Measurements from ENCODE around the gene SMARCD1. TPM values are rescaled to one million over a fixed set of nuclear protein-coding genes. Genes with fewer than 3 reads are reported as not detected.
A peak's percentile ranks its signal among the peaks of the same experiment; 100 is the strongest.
"Not testable (repeated sequence)": the region's sequence is repeated elsewhere in the genome, so short reads cannot be mapped to it uniquely, and the experiment has no call there.

Gene SMARCD1
- total RNA-seq, 4 donors from 2014 or later, result 4.1 to 54.6 (median 39.6) TPM

DNA sequence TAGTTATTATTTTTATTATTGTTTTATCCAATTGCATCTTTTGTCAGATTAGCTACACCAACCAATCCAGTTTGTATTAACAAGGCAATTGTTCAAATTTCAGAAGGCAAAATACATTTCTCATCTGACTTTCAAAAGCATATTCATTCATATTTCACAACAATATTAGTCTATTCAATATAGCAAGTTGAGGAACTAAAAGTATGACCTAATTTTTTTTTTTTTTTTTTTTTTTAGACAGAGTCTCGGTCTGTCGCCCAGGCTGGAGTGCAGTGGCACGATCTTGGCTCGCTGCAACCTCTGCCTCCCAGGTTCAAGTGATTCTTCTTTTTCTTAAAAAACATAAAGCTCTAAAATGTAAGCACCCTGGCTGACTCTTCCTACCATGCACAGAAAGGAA, 44.1 kb downstream of the SMARCD1 start:
- Histone ChIP-seq H3K9me3 (no peaks in the 10 kb centered on the region), H3K36me3 (no peaks in the 10 kb centered on the region), H3K27me3 (no peaks in the 10 kb centered on the region), H3K4me3 (no peak overlapping the region), H3K4me1 (no peaks in the 10 kb centered on the region), H3K27ac (no peak overlapping the region)
- TF ChIP-seq, protein P1, sequence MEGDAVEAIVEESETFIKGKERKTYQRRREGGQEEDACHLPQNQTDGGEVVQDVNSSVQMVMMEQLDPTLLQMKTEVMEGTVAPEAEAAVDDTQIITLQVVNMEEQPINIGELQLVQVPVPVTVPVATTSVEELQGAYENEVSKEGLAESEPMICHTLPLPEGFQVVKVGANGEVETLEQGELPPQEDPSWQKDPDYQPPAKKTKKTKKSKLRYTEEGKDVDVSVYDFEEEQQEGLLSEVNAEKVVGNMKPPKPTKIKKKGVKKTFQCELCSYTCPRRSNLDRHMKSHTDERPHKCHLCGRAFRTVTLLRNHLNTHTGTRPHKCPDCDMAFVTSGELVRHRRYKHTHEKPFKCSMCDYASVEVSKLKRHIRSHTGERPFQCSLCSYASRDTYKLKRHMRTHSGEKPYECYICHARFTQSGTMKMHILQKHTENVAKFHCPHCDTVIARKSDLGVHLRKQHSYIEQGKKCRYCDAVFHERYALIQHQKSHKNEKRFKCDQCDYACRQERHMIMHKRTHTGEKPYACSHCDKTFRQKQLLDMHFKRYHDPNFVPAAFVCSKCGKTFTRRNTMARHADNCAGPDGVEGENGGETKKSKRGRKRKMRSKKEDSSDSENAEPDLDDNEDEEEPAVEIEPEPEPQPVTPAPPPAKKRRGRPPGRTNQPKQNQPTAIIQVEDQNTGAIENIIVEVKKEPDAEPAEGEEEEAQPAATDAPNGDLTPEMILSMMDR (IDR thresholded peaks at IDR 0.05), result no peak
- no peak for TF ChIP-seq POLR2A (IDR thresholded peaks at IDR 0.05)
- intact Hi-C loops (cut with DNase I; ENCODE audit: low total_unique reads), result no loop called here
- DNase-seq, result no peak

DNA sequence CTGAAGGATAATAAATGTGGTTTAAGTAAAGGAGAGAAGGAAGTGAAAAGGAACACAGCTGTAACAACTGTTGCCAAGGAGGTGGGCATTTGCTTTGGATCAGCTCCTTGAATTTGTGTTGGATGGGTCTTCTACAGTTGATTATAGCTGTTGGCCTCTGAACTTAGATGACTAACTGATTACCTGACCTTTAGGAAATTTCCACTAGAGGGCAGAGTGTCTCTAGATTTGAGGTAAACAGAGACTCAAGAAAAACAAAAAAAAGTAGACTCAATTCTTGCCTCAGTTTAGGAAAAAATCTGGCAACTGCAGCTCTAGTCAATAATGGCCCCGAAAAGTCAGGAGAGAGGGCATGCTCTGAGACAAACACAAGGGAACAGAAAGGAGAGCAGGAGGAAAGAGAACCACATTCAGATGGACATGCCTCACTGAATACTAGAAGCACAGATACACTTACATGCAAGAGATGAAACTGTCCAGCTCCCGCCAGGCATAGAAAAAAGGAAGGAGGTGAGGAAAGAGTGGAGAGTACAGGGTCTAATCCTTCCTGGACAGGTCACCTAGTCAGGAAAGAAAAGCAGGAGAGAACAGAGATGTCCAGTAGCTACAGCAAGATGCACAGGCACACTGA, 47.5 kb downstream of the SMARCD1 start:
- Histone ChIP-seq H3K4me3 (no peak overlapping the region), H3K36me3 (no peaks in the 10 kb centered on the region), H3K4me1 (no peaks in the 10 kb centered on the region), H3K9me3 (no peaks in the 10 kb centered on the region), H3K27ac (no peak overlapping the region), H3K27me3 (no peaks in the 10 kb centered on the region)
- intact Hi-C loops (cut with DNase I; ENCODE audit: low total_unique reads), result no loop called here
- TF ChIP-seq, protein P1 (IDR thresholded peaks at IDR 0.05), result peak in 2 of 4 experiments; percentile 31 to 47
- no peak for TF ChIP-seq POLR2A (IDR thresholded peaks at IDR 0.05)
- DNase-seq, result no peak

DNA sequence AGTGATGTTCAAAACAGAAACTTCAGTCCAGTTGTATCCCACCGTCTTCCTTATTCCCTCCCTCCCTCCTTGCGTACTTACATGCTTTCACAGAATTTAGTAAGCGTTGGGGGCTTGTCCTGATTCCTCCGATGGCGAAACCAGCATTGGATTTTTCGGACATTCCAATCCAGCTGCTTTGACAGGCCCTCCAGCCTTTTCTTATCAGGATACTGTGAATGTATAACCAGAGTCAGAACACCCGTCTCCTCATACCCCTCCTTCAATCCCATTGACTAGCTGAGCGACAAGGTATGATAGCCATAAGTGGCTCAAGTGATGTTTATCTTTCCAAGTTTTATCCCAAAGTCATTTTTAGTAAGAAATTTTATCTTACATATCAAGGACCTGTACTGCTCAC, 57.9 kb downstream of the SMARCD1 start:
- DNase-seq, result no peak
- Histone ChIP-seq H3K27ac (no peak overlapping the region), H3K4me3 (no peak overlapping the region), H3K4me1 (no peaks in the 10 kb centered on the region), H3K9me3 (no peaks in the 10 kb centered on the region), H3K36me3 (no peaks in the 10 kb centered on the region), H3K27me3 (no peaks in the 10 kb centered on the region)
- intact Hi-C loops (cut with DNase I; ENCODE audit: low total_unique reads), result no loop called here
- TF ChIP-seq POLR2A (IDR thresholded peaks at IDR 0.05), result no peak
- TF ChIP-seq, protein P1 (IDR thresholded peaks at IDR 0.05), result no peak

DNA sequence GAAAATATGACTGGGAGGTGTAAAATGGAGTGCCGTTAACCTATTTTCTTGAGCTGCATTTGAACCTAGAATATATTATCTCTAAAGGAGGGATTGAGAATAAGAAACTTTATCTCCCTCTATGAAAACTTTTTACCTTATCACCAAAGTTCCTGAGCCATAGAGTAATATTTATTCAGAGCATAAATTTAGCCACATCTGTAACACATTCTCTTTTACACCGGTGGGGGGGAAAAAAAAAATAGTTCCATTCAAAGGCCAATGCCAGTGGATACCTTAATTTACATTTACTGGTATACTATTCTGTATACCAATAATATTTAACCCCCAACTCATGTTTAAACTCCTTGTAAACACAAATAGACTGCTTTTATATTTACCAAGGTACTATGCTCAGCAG, 60.3 kb downstream of the SMARCD1 start:
- Histone ChIP-seq H3K4me3 (no peak overlapping the region), H3K4me1 (no peaks in the 10 kb centered on the region), H3K27me3 (no peaks in the 10 kb centered on the region), H3K9me3 (no peaks in the 10 kb centered on the region), H3K27ac (no peak overlapping the region), H3K36me3 (no peaks in the 10 kb centered on the region)
- DNase-seq, result no peak
- intact Hi-C loops (cut with DNase I; ENCODE audit: low total_unique reads), result no loop called here
- TF ChIP-seq POLR2A (IDR thresholded peaks at IDR 0.05), result no peak

DNA sequence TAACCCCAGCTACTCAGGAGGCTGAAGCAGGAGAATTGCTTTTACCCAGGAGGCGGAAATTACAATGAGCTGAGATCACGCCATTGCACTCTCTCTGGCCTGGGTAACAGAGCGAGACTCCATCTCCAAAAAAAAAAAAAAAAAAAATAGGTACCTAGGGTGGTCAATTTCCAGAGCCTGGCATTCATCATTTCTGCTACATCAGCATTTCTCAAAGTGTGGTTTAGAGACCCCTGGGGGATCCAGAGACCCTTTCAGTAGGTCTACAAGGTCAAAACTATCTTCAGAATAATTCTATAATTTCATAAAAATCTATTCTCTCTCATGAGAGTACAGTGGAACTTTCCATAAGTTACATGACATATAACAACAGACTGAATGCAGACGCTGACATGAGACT, 62.1 kb downstream of the SMARCD1 start:
- Histone ChIP-seq H3K27me3 (no peaks in the 10 kb centered on the region), H3K4me3 (no peak overlapping the region), H3K4me1 (no peaks in the 10 kb centered on the region), H3K27ac (no peak overlapping the region), H3K36me3 (no peaks in the 10 kb centered on the region), H3K9me3 (no peaks in the 10 kb centered on the region)
- TF ChIP-seq POLR2A (IDR thresholded peaks at IDR 0.05), result no peak
- TF ChIP-seq, protein P1 (IDR thresholded peaks at IDR 0.05), result no peak
- DNase-seq, result no peak
- intact Hi-C loops (cut with DNase I; ENCODE audit: low total_unique reads), result no loop called here

DNA sequence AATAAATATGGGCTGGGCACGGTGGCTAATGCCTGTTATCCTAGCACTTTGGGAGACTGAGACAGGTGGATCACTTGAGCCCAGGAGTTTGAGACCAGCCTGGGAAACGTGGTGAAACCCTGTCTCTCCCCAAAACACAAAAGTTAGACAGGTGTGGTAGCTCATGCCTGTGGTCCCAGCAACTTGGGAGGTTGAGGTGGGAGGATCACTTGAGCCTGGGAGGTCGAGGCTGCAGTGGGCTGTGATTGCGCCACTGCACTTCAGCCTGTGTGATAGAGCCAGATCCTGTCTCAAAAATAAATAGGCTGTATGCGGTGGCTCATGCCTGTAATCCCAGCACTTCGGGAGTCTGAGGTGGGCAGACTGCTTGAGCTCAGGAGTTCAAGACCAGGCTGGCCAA, 62.9 kb downstream of the SMARCD1 start:
- H3K36me3 ChIP-seq; H3K9me3 ChIP-seq; intact Hi-C loops (cut with DNase I; ENCODE audit: low total_unique reads); H3K27ac ChIP-seq; DNase-seq; H3K27me3 ChIP-seq; H3K4me1 ChIP-seq; H3K4me3 ChIP-seq: not testable (repeated sequence)
